H1 (cell line): ENCODE measurements around the gene TNFAIP8. TPM values are rescaled to one million over a fixed set of nuclear protein-coding genes. Genes with fewer than 3 reads are reported as not detected.

ENCODE experiments used
- CTCF ChIA-PET: fragments of 300-600 bp; sonication (Branson Sonifier 250); formaldehyde crosslinking; loops from one replicate; lab custom pipeline; 2021; ENCODE audit not compliant: partially characterized antibody; lab: Charles Lee
- POLR2A ChIA-PET: fragments of 300-600 bp; sonication (Branson Sonifier 250); formaldehyde crosslinking; loops from one replicate; lab custom pipeline; 2021; ENCODE audit warnings: inconsistent platforms; ENCODE audit not compliant: partially characterized antibody; lab: Charles Lee
- DNase-seq, 2 experiments: peaks; one replicate each; pipeline versions ENCODE4 v3.0.0 to v3.0.0-alpha.2; 2010 to 2022; ENCODE audit warnings: low spot score in 2 of 2, low read depth in 1 of 2, mixed read lengths in 1 of 2
- FAIRE-seq: peaks from 2 replicates; lab custom pipeline; 2011; peaks lifted over from hg19 to GRCh38; lab: Jason Lieb, UNC
- H2AFZ ChIP-seq: 2 replicates; pipeline ENCODE4 v1.8.1; 2012; ENCODE audit warnings: low read length, inconsistent platforms
- H2AK5ac ChIP-seq: 2 replicates; pipeline ENCODE4 v1.6.1; 2013; ENCODE audit warnings: low read depth, low read length
- H2BK120ac ChIP-seq: replicated peaks from 2 replicates; pipeline ENCODE3; 2013; ENCODE audit warnings: low read depth, low read length, inconsistent platforms
- H2BK12ac ChIP-seq: 2 replicates; pipeline ENCODE4 v1.6.1; 2013; ENCODE audit warnings: low read depth, low read length
- H2BK15ac ChIP-seq: 2 replicates; pipeline ENCODE4 v1.6.1; 2013; ENCODE audit warnings: low read length
- H2BK20ac ChIP-seq: 2 replicates; pipeline ENCODE4 v1.6.1; 2013; ENCODE audit warnings: low read length
- H2BK5ac ChIP-seq: 2 replicates; pipeline ENCODE4 v1.6.1; 2013; ENCODE audit warnings: low read depth, low read length
- H3K14ac ChIP-seq: 2 replicates; pipeline ENCODE4 v1.6.1; 2013; ENCODE audit warnings: inconsistent platforms; ENCODE audit not compliant: insufficient read length
- H3K18ac ChIP-seq: 2 replicates; pipeline ENCODE4 v1.6.1; 2013; ENCODE audit warnings: low read length; ENCODE audit errors: extremely low read depth
- H3K23ac ChIP-seq: 2 replicates; pipeline ENCODE4 v1.6.1; 2013; ENCODE audit warnings: inconsistent platforms; ENCODE audit not compliant: insufficient read length
- H3K23me2 ChIP-seq: 2 replicates; pipeline ENCODE4 v1.6.1; 2013; ENCODE audit warnings: low read depth, low read length
- H3K27ac ChIP-seq: 2 replicates; pipeline ENCODE4 v1.6.1; 2011; ENCODE audit warnings: low read depth, low read length, inconsistent platforms
- H3K27me3 ChIP-seq, 4 experiments: replicated peaks in 1 of 4; 1 replicate in 1 of 4; 2 replicates in 3 of 4; pipeline versions ENCODE4 v1.6.1 to v1.8.1; 2011 to 2013; ENCODE audit warnings: low read length in 3 of 4, mild to moderate bottlenecking in 3 of 4, inconsistent platforms in 2 of 4, mixed read lengths in 2 of 4, moderate library complexity in 1 of 4; ENCODE audit not compliant: control insufficient read depth in 3 of 4, insufficient read depth in 3 of 4; ENCODE audit errors: extremely low read depth in 1 of 4
- H3K36me3 ChIP-seq, 4 experiments: 2 replicates each; pipeline versions ENCODE4 v1.6.1 to v1.8.1; 2011 to 2013; ENCODE audit warnings: mild to moderate bottlenecking in 4 of 4, low read length in 3 of 4, moderate library complexity in 2 of 4, control low read depth in 1 of 4, inconsistent platforms in 1 of 4; ENCODE audit not compliant: insufficient read depth in 4 of 4, control insufficient read depth in 2 of 4
- H3K4ac ChIP-seq: replicated peaks from 2 replicates; pipeline ENCODE3; 2013; ENCODE audit warnings: low read length, low read depth, mixed read lengths, inconsistent platforms; ENCODE audit not compliant: insufficient read length
- H3K4me1 ChIP-seq, 4 experiments: replicated peaks in 1 of 4; 1 replicate in 1 of 4; 2 replicates in 3 of 4; pipeline versions ENCODE4 v1.6.1 to v1.8.1; 2011 to 2013; ENCODE audit warnings: low read length in 3 of 4, inconsistent platforms in 2 of 4, mixed read lengths in 1 of 4; ENCODE audit not compliant: insufficient read depth in 4 of 4, control insufficient read depth in 3 of 4
- H3K4me2 ChIP-seq, 2 experiments: 2 replicates each; pipeline versions ENCODE4 v1.6.1 to v1.8.1; 2011 to 2013; ENCODE audit warnings: low read depth in 2 of 2, low read length in 2 of 2, control low read depth in 1 of 2, inconsistent platforms in 1 of 2, mild to moderate bottlenecking in 1 of 2; ENCODE audit not compliant: insufficient read depth in 1 of 2
- H3K4me3 ChIP-seq, 4 experiments: fragments of 200-600, 300-600 bp in 1 of 4; sonication (generic), shearing (Covaris generic), sonication (Bioruptor Twin) in 1 of 4; 2 replicates each; pipeline versions ENCODE4 v1.5.1 to v1.8.1; 2011 to 2016; ENCODE audit warnings: low read length in 4 of 4, low read depth in 3 of 4, control low read depth in 2 of 4, inconsistent platforms in 2 of 4, mild to moderate bottlenecking in 2 of 4, mixed read lengths in 1 of 4, moderate library complexity in 1 of 4; ENCODE audit not compliant: insufficient read depth in 2 of 4; ENCODE audit errors: extremely low read depth in 1 of 4
- H3K56ac ChIP-seq: replicated peaks from 2 replicates; pipeline ENCODE3; 2013; ENCODE audit warnings: low read depth, mild to moderate bottlenecking, mixed read lengths, low read length, inconsistent platforms; ENCODE audit not compliant: insufficient read length
- H3K79me1 ChIP-seq: 2 replicates; pipeline ENCODE4 v1.6.1; 2013; ENCODE audit warnings: low read depth, low read length, control low read depth
- H3K79me2 ChIP-seq, 2 experiments: 2 replicates each; pipeline versions ENCODE4 v1.6.1 to v1.8.1; 2012 to 2013; ENCODE audit warnings: low read length in 2 of 2, mild to moderate bottlenecking in 2 of 2, inconsistent platforms in 1 of 2; ENCODE audit not compliant: insufficient read depth in 2 of 2, control insufficient read depth in 1 of 2
- H3K9ac ChIP-seq, 4 experiments: replicated peaks in 1 of 4; 1 replicate in 1 of 4; 2 replicates in 3 of 4; pipeline versions ENCODE4 v1.6.1 to v1.8.1; 2011 to 2013; ENCODE audit warnings: low read depth in 3 of 4, low read length in 3 of 4, control low read depth in 2 of 4, mild to moderate bottlenecking in 2 of 4, moderate library complexity in 2 of 4, inconsistent platforms in 1 of 4; ENCODE audit errors: extremely low read depth in 1 of 4
- H3K9me3 ChIP-seq, 2 experiments: 2 replicates each; pipeline versions ENCODE4 v1.6.1 to v1.8.1; 2012 to 2013; ENCODE audit warnings: mild to moderate bottlenecking in 2 of 2, moderate library complexity in 2 of 2, control low read depth in 1 of 2, inconsistent platforms in 1 of 2, low read depth in 1 of 2, low read length in 1 of 2, mixed read lengths in 1 of 2; ENCODE audit not compliant: insufficient read depth in 2 of 2
- H4K20me1 ChIP-seq, 2 experiments: replicated peaks in 1 of 2; 2 replicates each; pipeline versions ENCODE3 to v1.8.1; 2011 to 2013; ENCODE audit warnings: inconsistent platforms in 2 of 2, low read length in 2 of 2, mild to moderate bottlenecking in 1 of 2; ENCODE audit not compliant: insufficient read depth in 2 of 2, control insufficient read depth in 1 of 2
- H4K5ac ChIP-seq: 2 replicates; pipeline ENCODE4 v1.6.1; 2013; ENCODE audit warnings: low read length, low read depth, mixed read lengths, inconsistent platforms; ENCODE audit not compliant: insufficient read length
- H4K8ac ChIP-seq: 2 replicates; pipeline ENCODE4 v1.8.0; 2013; ENCODE audit warnings: mild to moderate bottlenecking, moderate library complexity, low read length, inconsistent platforms; ENCODE audit not compliant: insufficient read depth; ENCODE audit errors: extremely low read depth
- H4K91ac ChIP-seq: replicated peaks from 2 replicates; pipeline ENCODE3; 2013; ENCODE audit warnings: low read length, mixed read lengths, inconsistent platforms; ENCODE audit not compliant: insufficient read length
- BRCA1 ChIP-seq: IDR thresholded peaks from 2 replicates; pipeline ENCODE4 v1.6.1; 2012; ENCODE audit warnings: low read depth, low read length, improper control_type of control experiment
- CHD1 ChIP-seq: IDR thresholded peaks from 2 replicates; pipeline ENCODE4 v1.6.1; 2012; ENCODE audit warnings: low read depth, low read length, improper control_type of control experiment
- HDAC6 ChIP-seq: IDR thresholded peaks from one replicate; pipeline ENCODE4 v1.7.1; 2012; ENCODE audit warnings: low read depth, mild to moderate bottlenecking, inconsistent platforms, low read length, moderate library complexity
- MAX ChIP-seq: IDR thresholded peaks from 2 replicates; pipeline ENCODE4 v1.6.1; 2012; ENCODE audit warnings: inconsistent platforms
- TAF1 ChIP-seq: IDR thresholded peaks from 2 replicates; pipeline ENCODE4 v1.6.1; 2011; ENCODE audit warnings: mild to moderate bottlenecking, low read depth, low read length
- WGBS, 2 experiments: shearing (Covaris generic) in 1 of 2; methylation state at CpG; one replicate each; pipeline versions ENCODE4 v1.1.6 to v1.1.7; 2013 to 2015; ENCODE audit warnings: low lambda C conversion rate in 2 of 2, mixed read lengths in 2 of 2, inconsistent platforms in 1 of 2, low coverage in 1 of 2, missing lambda C conversion rate in 1 of 2; ENCODE audit not compliant: insufficient replicate concordance in 2 of 2, insufficient coverage in 1 of 2, insufficient read length in 1 of 2; ENCODE audit errors: extremely low coverage in 1 of 2, missing lambda C conversion rate in 1 of 2; 5-methylcytosine and 5-hydroxymethylcytosine counted together
- polyA plus RNA-seq, 7 experiments: library from polyadenylated mRNA; depleted of rRNA in 3 of 7; stranded (reverse) in 5 of 7; unstranded in 2 of 7; fragments of >200 nt in 5 of 7; fragments of 200-250 nt in 2 of 7; gene quantifications; 1 replicate in 5 of 7; 2 replicates in 1 of 7; 4 replicates in 1 of 7; pipeline versions ENCODE4 v1.2.1 to v1.2.3, GENCODE V29; 2011 to 2013; ENCODE audit warnings: missing spikeins in 2 of 7, mixed read lengths in 2 of 7
- total RNA-seq: library from RNA; stranded (reverse); fragmentation: NEBNext Ultra II Directional; extraction: Animal tissue kit (Norgen Biotek cat#: 25700); gene quantifications from 2 replicates; pipeline ENCODE4 v1.2.1, GENCODE V29; 2021
- TF ChIP-seq, protein P1 (sequence below): IDR thresholded peaks from 2 replicates; pipeline ENCODE4 v1.6.1; 2012; ENCODE audit warnings: inconsistent platforms

The TNFAIP8 gene
- total and polyA plus RNA-seq, 2 of the 8 experiments (the other 6 are each of a cell fraction or from before 2014, with no cell fraction given): 12.4 to 19.3 TPM

- H2BK15ac ChIP-seq: no peak overlapping the region
- no peak overlapping the region for H2AK5ac ChIP-seq
- H2BK120ac ChIP-seq: no peak overlapping the region
- no peak overlapping the region for H3K14ac ChIP-seq
- H2BK20ac ChIP-seq: no peak overlapping the region
- no peak overlapping the region for H2AFZ ChIP-seq
- no peak overlapping the region for H2BK5ac ChIP-seq
- H3K4me3 ChIP-seq: no peak overlapping the region
- H3K18ac ChIP-seq: no peak overlapping the region
- DNase-seq (peak in 1 of 2 experiments; percentile 20), FAIRE-seq (no peak)
- H3K27me3 ChIP-seq: no peaks in the 10 kb centered on the region
- ChIA-PET POLR2A (interaction anchor here (1.6 kb wide), 2 partner anchors 8 to 15 kb away, joined by 4 read pairs; no protein-coding TSS in a partner anchor), CTCF (interaction anchor here (0.7 to 2.5 kb wide), 9 partner anchors 12 to 199 kb away, joined by 3 to 8 read pairs (median 4); no protein-coding TSS in a partner anchor)
- H3K23me2 ChIP-seq: no peaks in the 10 kb centered on the region
- no peak overlapping the region for H3K9ac ChIP-seq
- no peak overlapping the region for H3K4ac ChIP-seq
- no peak overlapping the region for H4K8ac ChIP-seq
- no peaks in the 10 kb centered on the region for H3K36me3 ChIP-seq
- no peak overlapping the region for H4K5ac ChIP-seq
- no peaks in the 10 kb centered on the region for H4K20me1 ChIP-seq
- 79% methylated on average over 3 of the region's 3 CpGs; no CpG with 5 or more reads in 1 of the 2 experiments for WGBS, 2 experiments
- no peak overlapping the region for H3K23ac ChIP-seq
- TF ChIP-seq BRCA1 (no peak), HDAC6 (no peak), TAF1 (no peak), MAX (no peak), CHD1 (no peak)
- TF ChIP-seq, protein P1, sequence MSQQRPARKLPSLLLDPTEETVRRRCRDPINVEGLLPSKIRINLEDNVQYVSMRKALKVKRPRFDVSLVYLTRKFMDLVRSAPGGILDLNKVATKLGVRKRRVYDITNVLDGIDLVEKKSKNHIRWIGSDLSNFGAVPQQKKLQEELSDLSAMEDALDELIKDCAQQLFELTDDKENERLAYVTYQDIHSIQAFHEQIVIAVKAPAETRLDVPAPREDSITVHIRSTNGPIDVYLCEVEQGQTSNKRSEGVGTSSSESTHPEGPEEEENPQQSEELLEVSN: no peak
- H3K27ac ChIP-seq: no peak overlapping the region
- no peaks in the 10 kb centered on the region for H3K79me1 ChIP-seq
- no peak overlapping the region for H2BK12ac ChIP-seq
- no peaks in the 10 kb centered on the region for H3K79me2 ChIP-seq
- H4K91ac ChIP-seq: no peak overlapping the region
- H3K4me2 ChIP-seq: no peak overlapping the region
- H3K9me3 ChIP-seq: no peaks in the 10 kb centered on the region
- H3K56ac ChIP-seq: no peak overlapping the region
- H3K4me1 ChIP-seq: peaks cover 0 to 5% (median under 1%) of the 10 kb centered on the region in 4 experiments; a peak in 2 of 7 replicates
Observed at GRCh38 chr5:119378075-119378700, 22.4 kb downstream of the TNFAIP8 start.
